K562 (cell line): ENCODE results near the gene SLMAP. TPM values are rescaled to one million over a fixed set of nuclear protein-coding genes. Genes with fewer than 3 reads are reported as not detected.

Source experiments
- ATAC-seq: fragments of 200-7000 bp; cut with Tn5 transposase; 3 replicates; pipeline ENCODE4 v1.9.1; 2020; ENCODE audit warnings: moderate library complexity
- BruUV-seq: library from RNA; stranded (reverse); fragments of 400-500 nt; replicated peaks from 2 replicates; lab custom pipeline; 2021; lab: Mats Ljungman, UMichigan
- CTCF ChIA-PET: fragments of 300-600 bp; formaldehyde crosslinking; extraction: SDS; loops from one replicate; lab custom pipeline; 2021; ENCODE audit warnings: low intra/inter-chr PET ratio; lab: Yijun Ruan, JAX
- POLR2A ChIA-PET: fragments of 300-600, 350-650 bp; sonication (Branson Sonifier 250); formaldehyde crosslinking; extraction: SDS; loops from one replicate; lab custom pipeline; 2021; ENCODE audit warnings: antibody characterized with exemption, inconsistent platforms; lab: Yijun Ruan, JAX
- DNase-seq, 4 experiments: peaks; one replicate each; pipeline versions ENCODE4 v3.0.0 to v3.0.0-alpha.2; 2011 to 2018; ENCODE audit warnings: low spot score in 3 of 4, mixed read lengths in 3 of 4; ENCODE audit errors: extremely low read depth in 1 of 4
- FAIRE-seq: peaks from 2 replicates; lab custom pipeline; 2011; peaks lifted over from hg19 to GRCh38; lab: Jason Lieb, UNC
- H2AFZ ChIP-seq: 2 replicates; pipeline ENCODE4 v1.6.0; 2011; ENCODE audit warnings: low read depth, low read length, control low read depth, inconsistent platforms
- H3K27ac ChIP-seq: fragments of 200-600 bp; 3 replicates; pipeline ENCODE4 v1.8.0; 2011; ENCODE audit warnings: low read depth, mild to moderate bottlenecking, control low read depth, inconsistent platforms, low read length, moderate library complexity, mixed read lengths; ENCODE audit errors: extremely low read depth
- H3K27me3 ChIP-seq, 2 experiments: fragments of 300-600 bp in 1 of 2; 2 replicates in 1 of 2; 3 replicates in 1 of 2; pipeline versions ENCODE4 v1.6.0 to v1.8.0; 2011; ENCODE audit warnings: inconsistent platforms in 2 of 2, low read length in 2 of 2, mild to moderate bottlenecking in 1 of 2, mixed read lengths in 1 of 2, moderate library complexity in 1 of 2; ENCODE audit not compliant: control insufficient read depth in 2 of 2, insufficient read depth in 2 of 2
- H3K36me3 ChIP-seq: fragments of 300-600 bp; 3 replicates; pipeline ENCODE4 v1.8.0; 2011; ENCODE audit warnings: mild to moderate bottlenecking, low read length, inconsistent platforms; ENCODE audit not compliant: control insufficient read depth, insufficient read depth
- H3K4me1 ChIP-seq, 2 experiments: fragments of 200-600 bp in 1 of 2; replicated peaks in 1 of 2; 2 replicates in 1 of 2; 3 replicates in 1 of 2; pipeline versions ENCODE4 v1.5.1 to v1.8.0; 2011; ENCODE audit warnings: inconsistent platforms in 2 of 2, low read length in 2 of 2, mild to moderate bottlenecking in 1 of 2, mixed read lengths in 1 of 2, moderate library complexity in 1 of 2; ENCODE audit not compliant: control insufficient read depth in 2 of 2, insufficient read depth in 2 of 2
- H3K4me2 ChIP-seq: 2 replicates; pipeline ENCODE4 v1.6.1; 2011; ENCODE audit warnings: low read length, control low read depth, inconsistent platforms, mixed read lengths; ENCODE audit not compliant: insufficient read depth
- H3K4me3 ChIP-seq: fragments of 200-600 bp; sonication (generic), shearing (Covaris generic); 2 replicates; pipeline ENCODE4 v1.5.1; 2016; ENCODE audit warnings: control low read depth, inconsistent platforms
- H3K79me2 ChIP-seq: fragments of 200-600 bp; 3 replicates; pipeline ENCODE4 v1.8.0; 2011; ENCODE audit warnings: low read length, inconsistent platforms; ENCODE audit not compliant: control insufficient read depth, insufficient read depth
- H3K9ac ChIP-seq, 2 experiments: 2 replicates each; pipeline versions ENCODE4 v1.6.0 to v1.6.1; 2011; ENCODE audit warnings: low read depth in 2 of 2, low read length in 2 of 2, control low read depth in 1 of 2, inconsistent platforms in 1 of 2, mild to moderate bottlenecking in 1 of 2, mixed read lengths in 1 of 2; ENCODE audit not compliant: insufficient read depth in 1 of 2
- H3K9me1 ChIP-seq: one replicate; pipeline ENCODE4 v1.6.0; 2011; ENCODE audit warnings: inconsistent platforms, mild to moderate bottlenecking, low read length, moderate library complexity; ENCODE audit not compliant: control insufficient read depth, insufficient read depth
- H3K9me3 ChIP-seq: replicated peaks from 2 replicates; pipeline ENCODE4 v1.5.1; 2011; ENCODE audit warnings: low read depth, low read length, inconsistent platforms; ENCODE audit not compliant: control insufficient read depth, insufficient read depth
- H4K20me1 ChIP-seq: replicated peaks from 2 replicates; pipeline ENCODE4 v1.6.1; 2011; ENCODE audit warnings: low read length, inconsistent platforms, mixed read lengths; ENCODE audit not compliant: control insufficient read depth, insufficient read depth
- ATF1 ChIP-seq, 2 experiments: fragments of 450-650 bp in 1 of 2; IDR thresholded peaks; 2 replicates each; pipeline ENCODE4 v1.6.1; 2016; ENCODE audit warnings: missing compliant biosample characterization in 1 of 2, missing genetic modification characterization in 1 of 2
- CEBPG ChIP-seq, 3 experiments: fragments of 200-800 bp in 1 of 3; sonication (Bioruptor generic) in 1 of 3; sonication (generic) in 1 of 3; formaldehyde crosslinking in 1 of 3; IDR thresholded peaks in 2 of 3; conservative IDR thresholded peaks in 1 of 3; 2 replicates each; pipeline versions ENCODE4 v1.6.1 to v1.8.0; 2016 to 2022; ENCODE audit warnings: missing compliant biosample characterization in 2 of 3, missing genetic modification characterization in 2 of 3, mild to moderate bottlenecking in 1 of 3, missing genetic modification reagents in 1 of 3
- CREM ChIP-seq: IDR thresholded peaks from 2 replicates; pipeline ENCODE4 v1.6.1; 2014; ENCODE audit warnings: antibody characterized with exemption, low read depth
- HDAC8 ChIP-seq: fragments of 450-650 bp; IDR thresholded peaks from 2 replicates; pipeline ENCODE4 v1.6.1; 2016; ENCODE audit warnings: mild to moderate bottlenecking, missing genetic modification characterization, moderate library complexity, missing compliant biosample characterization
- SUPT5H ChIP-seq: fragments of 450-650 bp; IDR thresholded peaks from 2 replicates; pipeline ENCODE4 v1.6.1; 2016
- TCF3 ChIP-seq: sonication (generic); formaldehyde crosslinking; IDR thresholded peaks from 2 replicates; pipeline ENCODE4 v1.4.0; 2020; ENCODE audit warnings: mild to moderate bottlenecking, missing genetic modification reagents
- TEAD1 ChIP-seq, 2 experiments: fragments of 450-650 bp in 1 of 2; sonication (generic) in 1 of 2; formaldehyde crosslinking; IDR thresholded peaks; 2 replicates each; pipeline versions ENCODE4 v1.4.0 to v1.8.0; 2020 to 2022; ENCODE audit warnings: mild to moderate bottlenecking in 2 of 2, missing genetic modification reagents in 1 of 2
- WGBS: fragments of 100-300 bp; shearing (Covaris generic); methylation state at CpG from one replicate; pipeline ENCODE4 v1.1.6; 2016; ENCODE audit warnings: low coverage, mixed read lengths; ENCODE audit not compliant: insufficient coverage; ENCODE audit errors: missing lambda C conversion rate; 5-methylcytosine and 5-hydroxymethylcytosine counted together
- in situ Hi-C: fragments of 300-500 bp; cut with MboI; formaldehyde crosslinking; loops from 4 replicates; pipeline ENCODE4 v1.15.0; 2018; ENCODE audit warnings: inconsistent platforms, mixed read lengths
- intact Hi-C: fragments of 100-400 bp; cut with micrococcal nuclease; formaldehyde crosslinking; loops from 2 replicates; pipeline ENCODE4 v1.14.2; 2022
- polyA plus RNA-seq, 8 experiments: library from polyadenylated mRNA; depleted of rRNA in 4 of 8; stranded (reverse) in 5 of 8; unstranded in 3 of 8; fragments of >200 nt; fragmentation: Nextera tagmentation in 2 of 8; fragmentation: Illumina TruSeq in 1 of 8; extraction: Ambion mirVana in 2 of 8; extraction: Trizol in 1 of 8; gene quantifications; 2 replicates each; pipeline versions ENCODE4 v1.2.1 to v1.2.3, GENCODE V29; 2011 to 2014; ENCODE audit warnings: inconsistent platforms in 1 of 8, missing spikeins in 1 of 8
- total RNA-seq, 7 experiments: library from RNA; depleted of rRNA in 6 of 7; stranded (reverse); fragments of >200 nt in 6 of 7; fragmentation: Illumina TruSeq in 2 of 7; extraction: Trizol in 2 of 7; gene quantifications; 2 replicates each; pipeline versions ENCODE4 v1.2.1 to v1.2.3, GENCODE V29; 2011 to 2021; ENCODE audit warnings: low replicate concordance in 1 of 7
- TF ChIP-seq, protein P1 (sequence below): fragments of 250-450 bp; sonication (Bioruptor Pico); IDR thresholded peaks from 2 replicates; pipeline ENCODE4 v1.5.0; 2022; ENCODE audit warnings: mild to moderate bottlenecking
- TF ChIP-seq, protein P2 (sequence below): sonication (generic); formaldehyde crosslinking; IDR thresholded peaks from 2 replicates; pipeline ENCODE4 v1.8.0; 2022; ENCODE audit warnings: mild to moderate bottlenecking, missing genetic modification reagents
- TF ChIP-seq, protein P3 (sequence below): fragments of 450-650 bp; formaldehyde crosslinking; IDR thresholded peaks from 2 replicates; pipeline ENCODE4 v1.4.0; 2022; ENCODE audit warnings: missing genetic modification characterization
- TF ChIP-seq, protein P4 (sequence below): sonication (generic); formaldehyde crosslinking; IDR thresholded peaks from 2 replicates; pipeline ENCODE4 v1.9.0; 2022; ENCODE audit warnings: mild to moderate bottlenecking, missing genetic modification reagents

The SLMAP gene
- total and polyA plus RNA-seq, 9 of the 15 experiments (the other 6 are each of a cell fraction or from before 2014, with no cell fraction given), result 12.1 to 50.7 (median 28.3) TPM

DNA sequence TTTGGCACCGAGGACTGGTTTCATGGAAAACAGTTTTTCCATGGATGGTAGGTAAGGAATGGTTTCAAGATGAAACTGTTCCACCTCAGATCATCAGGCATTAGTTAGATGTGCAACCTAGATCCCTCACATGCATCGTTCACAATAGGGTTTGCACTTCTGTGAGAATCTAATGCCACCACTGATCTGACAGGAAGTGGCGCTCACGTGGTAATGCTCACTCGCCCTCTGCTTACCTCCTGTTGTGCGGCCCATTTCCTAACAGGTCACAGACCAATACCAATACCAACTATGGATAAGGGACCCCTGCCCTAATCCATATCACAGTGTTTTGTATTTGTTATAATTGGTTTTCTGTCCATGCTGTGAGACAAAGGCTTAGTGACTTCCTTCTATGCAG, 58.9 kb downstream of the SLMAP start:
- CTCF ChIA-PET, result no interaction called here
- H3K4me3 ChIP-seq, result no peak overlapping the region
- H2AFZ ChIP-seq, result no peak overlapping the region
- H3K4me2 ChIP-seq, result no peak overlapping the region
- intact Hi-C loops, result no loop called here
- H3K79me2 ChIP-seq, result peaks cover 75% of the 10 kb centered on the region
- no TSS peak for BruUV-seq
- H3K9ac ChIP-seq, result no peak overlapping the region
- no peaks in the 10 kb centered on the region for H3K27me3 ChIP-seq
- H3K9me1 ChIP-seq, result no peaks in the 10 kb centered on the region
- in situ Hi-C loops, result no loop called here
- WGBS, result 93% methylated on average over 6 of the region's 6 CpGs
- no peak for ATAC-seq
- no peak for FAIRE-seq
- POLR2A ChIA-PET, result interaction anchor here (0.6 kb wide), 1 partner anchor 160 kb away, joined by 3 read pairs; no protein-coding TSS in a partner anchor
- no peak for DNase-seq
- H3K9me3 ChIP-seq, result no peaks in the 10 kb centered on the region
- H3K4me1 ChIP-seq, result peaks cover 3 to 5% of the 10 kb centered on the region in 2 experiments; a peak in 2 of 5 replicates
- H3K36me3 ChIP-seq, result no peaks in the 10 kb centered on the region
- peaks cover 5% of the 10 kb centered on the region; the same call in 1 of the 2 replicates for H4K20me1 ChIP-seq
- H3K27ac ChIP-seq, result no peak overlapping the region
- TF ChIP-seq, protein P1, sequence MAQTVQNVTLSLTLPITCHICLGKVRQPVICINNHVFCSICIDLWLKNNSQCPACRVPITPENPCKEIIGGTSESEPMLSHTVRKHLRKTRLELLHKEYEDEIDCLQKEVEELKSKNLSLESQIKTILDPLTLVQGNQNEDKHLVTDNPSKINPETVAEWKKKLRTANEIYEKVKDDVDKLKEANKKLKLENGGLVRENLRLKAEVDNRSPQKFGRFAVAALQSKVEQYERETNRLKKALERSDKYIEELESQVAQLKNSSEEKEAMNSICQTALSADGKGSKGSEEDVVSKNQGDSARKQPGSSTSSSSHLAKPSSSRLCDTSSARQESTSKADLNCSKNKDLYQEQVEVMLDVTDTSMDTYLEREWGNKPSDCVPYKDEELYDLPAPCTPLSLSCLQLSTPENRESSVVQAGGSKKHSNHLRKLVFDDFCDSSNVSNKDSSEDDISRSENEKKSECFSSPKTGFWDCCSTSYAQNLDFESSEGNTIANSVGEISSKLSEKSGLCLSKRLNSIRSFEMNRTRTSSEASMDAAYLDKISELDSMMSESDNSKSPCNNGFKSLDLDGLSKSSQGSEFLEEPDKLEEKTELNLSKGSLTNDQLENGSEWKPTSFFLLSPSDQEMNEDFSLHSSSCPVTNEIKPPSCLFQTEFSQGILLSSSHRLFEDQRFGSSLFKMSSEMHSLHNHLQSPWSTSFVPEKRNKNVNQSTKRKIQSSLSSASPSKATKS (CRISPR knock-in tag), result no peak
- TF ChIP-seq SUPT5H (no peak), ATF1 (CRISPR knock-in tag; IDR thresholded peaks at IDR 0.05) (no peak), ATF1 (tag; IDR thresholded peaks at IDR 0.05) (no peak), CREM (no peak), TCF3 (no peak), TEAD1 (CRISPR knock-in tag; IDR thresholded peaks at IDR 0.05) (no peak), HDAC8 (tag) (no peak), CEBPG (CRISPR knock-in tag; IDR thresholded peaks at IDR 0.05) (no peak), CEBPG (tag; conservative IDR thresholded peaks at IDR 0.05 in 1 of 2, IDR thresholded peaks at IDR 0.05 in 1 of 2) (no peak)
- TF ChIP-seq, protein P2, sequence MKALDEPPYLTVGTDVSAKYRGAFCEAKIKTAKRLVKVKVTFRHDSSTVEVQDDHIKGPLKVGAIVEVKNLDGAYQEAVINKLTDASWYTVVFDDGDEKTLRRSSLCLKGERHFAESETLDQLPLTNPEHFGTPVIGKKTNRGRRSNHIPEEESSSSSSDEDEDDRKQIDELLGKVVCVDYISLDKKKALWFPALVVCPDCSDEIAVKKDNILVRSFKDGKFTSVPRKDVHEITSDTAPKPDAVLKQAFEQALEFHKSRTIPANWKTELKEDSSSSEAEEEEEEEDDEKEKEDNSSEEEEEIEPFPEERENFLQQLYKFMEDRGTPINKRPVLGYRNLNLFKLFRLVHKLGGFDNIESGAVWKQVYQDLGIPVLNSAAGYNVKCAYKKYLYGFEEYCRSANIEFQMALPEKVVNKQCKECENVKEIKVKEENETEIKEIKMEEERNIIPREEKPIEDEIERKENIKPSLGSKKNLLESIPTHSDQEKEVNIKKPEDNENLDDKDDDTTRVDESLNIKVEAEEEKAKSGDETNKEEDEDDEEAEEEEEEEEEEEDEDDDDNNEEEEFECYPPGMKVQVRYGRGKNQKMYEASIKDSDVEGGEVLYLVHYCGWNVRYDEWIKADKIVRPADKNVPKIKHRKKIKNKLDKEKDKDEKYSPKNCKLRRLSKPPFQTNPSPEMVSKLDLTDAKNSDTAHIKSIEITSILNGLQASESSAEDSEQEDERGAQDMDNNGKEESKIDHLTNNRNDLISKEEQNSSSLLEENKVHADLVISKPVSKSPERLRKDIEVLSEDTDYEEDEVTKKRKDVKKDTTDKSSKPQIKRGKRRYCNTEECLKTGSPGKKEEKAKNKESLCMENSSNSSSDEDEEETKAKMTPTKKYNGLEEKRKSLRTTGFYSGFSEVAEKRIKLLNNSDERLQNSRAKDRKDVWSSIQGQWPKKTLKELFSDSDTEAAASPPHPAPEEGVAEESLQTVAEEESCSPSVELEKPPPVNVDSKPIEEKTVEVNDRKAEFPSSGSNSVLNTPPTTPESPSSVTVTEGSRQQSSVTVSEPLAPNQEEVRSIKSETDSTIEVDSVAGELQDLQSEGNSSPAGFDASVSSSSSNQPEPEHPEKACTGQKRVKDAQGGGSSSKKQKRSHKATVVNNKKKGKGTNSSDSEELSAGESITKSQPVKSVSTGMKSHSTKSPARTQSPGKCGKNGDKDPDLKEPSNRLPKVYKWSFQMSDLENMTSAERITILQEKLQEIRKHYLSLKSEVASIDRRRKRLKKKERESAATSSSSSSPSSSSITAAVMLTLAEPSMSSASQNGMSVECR (CRISPR knock-in tag), result no peak
- TF ChIP-seq, protein P3, sequence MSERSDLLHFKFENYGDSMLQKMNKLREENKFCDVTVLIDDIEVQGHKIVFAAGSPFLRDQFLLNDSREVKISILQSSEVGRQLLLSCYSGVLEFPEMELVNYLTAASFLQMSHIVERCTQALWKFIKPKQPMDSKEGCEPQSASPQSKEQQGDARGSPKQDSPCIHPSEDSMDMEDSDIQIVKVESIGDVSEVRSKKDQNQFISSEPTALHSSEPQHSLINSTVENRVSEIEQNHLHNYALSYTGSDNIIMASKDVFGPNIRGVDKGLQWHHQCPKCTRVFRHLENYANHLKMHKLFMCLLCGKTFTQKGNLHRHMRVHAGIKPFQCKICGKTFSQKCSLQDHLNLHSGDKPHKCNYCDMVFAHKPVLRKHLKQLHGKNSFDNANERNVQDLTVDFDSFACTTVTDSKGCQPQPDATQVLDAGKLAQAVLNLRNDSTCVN (CRISPR knock-in tag), result no peak
- TF ChIP-seq, protein P4, sequence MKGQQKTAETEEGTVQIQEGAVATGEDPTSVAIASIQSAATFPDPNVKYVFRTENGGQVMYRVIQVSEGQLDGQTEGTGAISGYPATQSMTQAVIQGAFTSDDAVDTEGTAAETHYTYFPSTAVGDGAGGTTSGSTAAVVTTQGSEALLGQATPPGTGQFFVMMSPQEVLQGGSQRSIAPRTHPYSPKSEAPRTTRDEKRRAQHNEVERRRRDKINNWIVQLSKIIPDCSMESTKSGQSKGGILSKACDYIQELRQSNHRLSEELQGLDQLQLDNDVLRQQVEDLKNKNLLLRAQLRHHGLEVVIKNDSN, result no peak
